ENCODE measurements around the gene ATOX1.

- no peak for TF ChIP-seq PKNOX1 (IDR thresholded peaks at IDR 0.05)
- TF ChIP-seq SUZ12 (IDR thresholded peaks at IDR 0.05), result no peak
- TF ChIP-seq ARNT (IDR thresholded peaks at IDR 0.05), result no peak
- no peak for TF ChIP-seq BHLHE40 (IDR thresholded peaks at IDR 0.05; ENCODE audit: borderline replicate concordance)
- no peak for TF ChIP-seq CTBP1 (IDR thresholded peaks at IDR 0.05; ENCODE audit: borderline replicate concordance)
- no peak for TF ChIP-seq NFRKB (IDR thresholded peaks at IDR 0.05)
- no peak for TF ChIP-seq LEF1 (IDR thresholded peaks at IDR 0.05; ENCODE audit: borderline replicate concordance)
- TF ChIP-seq ELF4 (IDR thresholded peaks at IDR 0.05), result no peak
- TF ChIP-seq SP1 (IDR thresholded peaks at IDR 0.05), result no peak
- TF ChIP-seq HDGF (IDR thresholded peaks at IDR 0.05; ENCODE audit: borderline replicate concordance), result no peak
- no peak for TF ChIP-seq FOXM1 (IDR thresholded peaks at IDR 0.05; ENCODE audit: borderline replicate concordance)
These were observed 63.0 kb downstream of the ATOX1 start for GRCh38 chr5:151695464-151695863.

Data from HEK293T (cell line).